GM12878 (cell line): ENCODE measurements around the gene MCM5. TPM values are rescaled to one million over a fixed set of nuclear protein-coding genes. Genes with fewer than 3 reads are reported as not detected.

Experiments used
- ATAC-seq: fragments of 200-7000 bp; cut with Tn5 transposase; 3 replicates; pipeline ENCODE4 v1.9.1; 2020; ENCODE audit warnings: mild to moderate bottlenecking, moderate library complexity
- BruUV-seq: library from RNA; stranded (reverse); fragments of 400-500 nt; replicated peaks from 2 replicates; lab custom pipeline; 2021; lab: Mats Ljungman, UMichigan
- CTCF ChIA-PET: fragments of 300-600 bp; sonication (Branson Sonifier 250); formaldehyde crosslinking; extraction: SDS; loops from one replicate; lab custom pipeline; 2021; ENCODE audit warnings: inconsistent platforms; lab: Yijun Ruan, JAX
- POLR2A ChIA-PET: fragments of 350-600 bp; formaldehyde crosslinking; extraction: SDS; loops from one replicate; lab custom pipeline; 2021; ENCODE audit warnings: inconsistent platforms; lab: Charles Lee
- RAD21 ChIA-PET: fragments of 300-600 bp; sonication (Branson Sonifier 250); formaldehyde crosslinking; loops from one replicate; lab custom pipeline; 2023; ENCODE audit warnings: antibody characterized with exemption; ENCODE audit not compliant: unreplicated experiment; lab: Charles Lee
- SMC1A ChIA-PET: fragments of 300-600 bp; sonication (Branson Sonifier 250); formaldehyde crosslinking; loops from one replicate; lab custom pipeline; 2023; ENCODE audit not compliant: unreplicated experiment, uncharacterized antibody; lab: Charles Lee
- DNase-seq: peaks from one replicate; pipeline ENCODE4 v3.0.0-alpha.2; 2011; ENCODE audit warnings: low read depth, low spot score
- FAIRE-seq: peaks from 3 replicates; lab custom pipeline; 2011; peaks lifted over from hg19 to GRCh38; lab: Jason Lieb, UNC
- H2AFZ ChIP-seq: 2 replicates; pipeline ENCODE4 v1.6.0; 2011; ENCODE audit warnings: low read depth, low read length, control low read depth; ENCODE audit not compliant: control insufficient read depth
- H3K27ac ChIP-seq: 2 replicates; pipeline ENCODE4 v1.5.1; 2011; ENCODE audit warnings: control low read depth; ENCODE audit not compliant: control insufficient read depth, insufficient read depth
- H3K27me3 ChIP-seq, 2 experiments: replicated peaks in 1 of 2; 2 replicates each; pipeline versions ENCODE4 v1.6.0 to v1.6.1; 2011; ENCODE audit warnings: low read length in 1 of 2; ENCODE audit not compliant: control insufficient read depth in 2 of 2, insufficient read depth in 2 of 2
- H3K36me3 ChIP-seq, 2 experiments: 2 replicates each; pipeline ENCODE4 v1.5.1; 2011; ENCODE audit warnings: low read length in 1 of 2; ENCODE audit not compliant: control insufficient read depth in 2 of 2, insufficient read depth in 2 of 2
- H3K4me1 ChIP-seq: 2 replicates; pipeline ENCODE4 v1.6.1; 2011; ENCODE audit warnings: mild to moderate bottlenecking, low read length, moderate library complexity, mixed read lengths; ENCODE audit not compliant: control insufficient read depth, insufficient read depth
- H3K4me2 ChIP-seq: 2 replicates; pipeline ENCODE4 v1.6.0; 2011; ENCODE audit warnings: control low read depth; ENCODE audit not compliant: control insufficient read depth, insufficient read depth
- H3K4me3 ChIP-seq: fragments of 200-600 bp; sonication (generic); 2 replicates; pipeline ENCODE4 v1.5.1; 2016
- H3K79me2 ChIP-seq: 2 replicates; pipeline ENCODE4 v1.6.0; 2011; ENCODE audit warnings: low read length; ENCODE audit not compliant: control insufficient read depth, insufficient read depth
- H3K9ac ChIP-seq: 2 replicates; pipeline ENCODE4 v1.8.0; 2011; ENCODE audit warnings: low read length, control low read depth, mixed read lengths; ENCODE audit not compliant: control insufficient read depth, insufficient read depth
- H3K9me3 ChIP-seq: replicated peaks from 3 replicates; pipeline ENCODE4 v1.5.1; 2011; ENCODE audit warnings: mild to moderate bottlenecking, low read length; ENCODE audit not compliant: control insufficient read depth, insufficient read depth
- H4K20me1 ChIP-seq: 2 replicates; pipeline ENCODE4 v1.6.0; 2011; ENCODE audit not compliant: control insufficient read depth, insufficient read depth
- ATF2 ChIP-seq: IDR thresholded peaks from 2 replicates; pipeline ENCODE4 v1.6.1; 2012; ENCODE audit warnings: low read length, inconsistent platforms
- ATF7 ChIP-seq: fragments of 450-650 bp; IDR thresholded peaks from 2 replicates; pipeline ENCODE4 v1.6.1; 2016; ENCODE audit warnings: low read depth, mild to moderate bottlenecking
- DPF2 ChIP-seq: fragments of 450-650 bp; IDR thresholded peaks from 2 replicates; pipeline ENCODE4 v1.6.1; 2017; ENCODE audit warnings: mild to moderate bottlenecking
- E2F4 ChIP-seq: IDR thresholded peaks from 2 replicates; pipeline ENCODE4 v1.6.1; 2012; ENCODE audit warnings: low read depth, low read length, improper control_type of control experiment
- ELK1 ChIP-seq: IDR thresholded peaks from 2 replicates; pipeline ENCODE4 v1.6.1; 2012; ENCODE audit warnings: low read depth, low read length, improper control_type of control experiment
- GABPA ChIP-seq: IDR thresholded peaks from 2 replicates; pipeline ENCODE4 v1.6.1; 2014; ENCODE audit warnings: antibody characterized with exemption, low read depth, mild to moderate bottlenecking, inconsistent platforms
- HDAC6 ChIP-seq: fragments of 200-600 bp; sonication (generic); IDR thresholded peaks from one replicate; pipeline ENCODE4 v1.8.0; 2017; ENCODE audit warnings: antibody characterized with exemption; ENCODE audit not compliant: unreplicated experiment
- NFYB ChIP-seq: IDR thresholded peaks from 2 replicates; pipeline ENCODE4 v1.6.1; 2011; ENCODE audit warnings: low read depth, mild to moderate bottlenecking, low read length, improper control_type of control experiment, moderate library complexity; ENCODE audit not compliant: insufficient read depth
- RELA ChIP-seq: fragments of 450-650 bp; IDR thresholded peaks from 2 replicates; pipeline ENCODE4 v1.8.0; 2014; ENCODE audit warnings: borderline replicate concordance; ENCODE audit not compliant: partially characterized antibody
- SIN3A ChIP-seq: IDR thresholded peaks from 2 replicates; pipeline ENCODE4 v1.6.1; 2012; ENCODE audit warnings: low read depth, low read length, improper control_type of control experiment
- SKIL ChIP-seq: fragments of 450-650 bp; IDR thresholded peaks from 2 replicates; pipeline ENCODE4 v1.6.1; 2017; ENCODE audit warnings: mild to moderate bottlenecking, low read depth, inconsistent platforms; ENCODE audit not compliant: poor library complexity, severe bottlenecking
- TCF3 ChIP-seq: IDR thresholded peaks from 2 replicates; pipeline ENCODE4 v1.6.1; 2012; ENCODE audit warnings: low read depth, mild to moderate bottlenecking, low read length, borderline replicate concordance; ENCODE audit not compliant: insufficient read depth
- ZBTB11 ChIP-seq: fragments of 450-650 bp; formaldehyde crosslinking; IDR thresholded peaks from 2 replicates; pipeline ENCODE4 v1.5.0; 2022; ENCODE audit warnings: mild to moderate bottlenecking, missing genetic modification characterization
- ZNF274 ChIP-seq: IDR thresholded peaks from one replicate; pipeline ENCODE4 v1.8.0; 2011; ENCODE audit not compliant: insufficient read length, insufficient read depth
- WGBS: methylation state at CpG from one replicate; pipeline ENCODE4 v1.1.6; 2016; ENCODE audit warnings: low lambda C conversion rate; ENCODE audit not compliant: insufficient replicate concordance, insufficient coverage; ENCODE audit errors: missing lambda C conversion rate; 5-methylcytosine and 5-hydroxymethylcytosine counted together
- in situ Hi-C: fragments of 300-500 bp; cut with MboI; formaldehyde crosslinking; loops from 9 replicates; pipeline ENCODE4 v1.14.3; 2018; ENCODE audit warnings: mixed read lengths
- intact Hi-C: fragments of 100-400 bp; cut with micrococcal nuclease; formaldehyde crosslinking; loops from one replicate; pipeline ENCODE4 v1.14.2; 2022; ENCODE audit not compliant: unreplicated experiment
- polyA plus RNA-seq, 11 experiments: library from polyadenylated mRNA; depleted of rRNA in 4 of 11; unstranded in 6 of 11; stranded (reverse) in 5 of 11; fragments of >200 nt; fragmentation: Nextera tagmentation in 4 of 11; fragmentation: Illumina TruSeq in 1 of 11; extraction: Ambion mirVana in 4 of 11; extraction: Trizol in 1 of 11; gene quantifications; 1 replicate in 1 of 11; 2 replicates in 10 of 11; pipeline versions ENCODE4 v1.2.1 to v1.2.3, GENCODE V29; 2011 to 2016; ENCODE audit warnings: inconsistent platforms in 2 of 11, missing spikeins in 2 of 11, low read depth in 1 of 11
- total RNA-seq, 4 experiments: library from RNA; depleted of rRNA in 3 of 4; stranded (reverse); fragments of >200 nt in 3 of 4; fragmentation: Illumina TruSeq in 1 of 4; extraction: Trizol in 1 of 4; gene quantifications; 2 replicates each; pipeline versions ENCODE4 v1.2.1 to v1.2.3, GENCODE V29; 2013 to 2021

MCM5 gene
- total and polyA plus RNA-seq, 10 of the 15 experiments (the other 5 are each of a cell fraction or from before 2014, with no cell fraction given): 14.1 to 360 (median 164) TPM

GRCh38 chr22:35378621-35379020 is 21.3 kb upstream of the MCM5 start:
- Histone ChIP-seq H3K4me3 (no peak overlapping the region), H3K36me3 (no peaks in the 10 kb centered on the region; a peak in 1 of 4 replicates), H3K27me3 (no peaks in the 10 kb centered on the region), H3K4me1 (peaks cover 38% of the 10 kb centered on the region), H4K20me1 (no peaks in the 10 kb centered on the region), H2AFZ (no peak overlapping the region), H3K27ac (no peak overlapping the region), H3K9ac (no peak overlapping the region), H3K4me2 (no peak overlapping the region), H3K79me2 (peaks cover 4% of the 10 kb centered on the region), H3K9me3 (no peaks in the 10 kb centered on the region)
- DNase-seq: no peak
- RAD21 ChIA-PET: interaction anchor here (1.0 kb wide), 1 partner anchor 32 kb away, joined by 5 read pairs; no protein-coding TSS in a partner anchor
- intact Hi-C loops (no loop called here), in situ Hi-C loops (loop anchor here (25.0 kb wide), 1 partner anchor 1834 kb away; the partner anchor contains the start of gene SSTR3)
- SMC1A ChIA-PET: interaction anchor here (0.8 to 1.0 kb wide), 2 partner anchors 28 to 32 kb away, joined by 3 to 7 read pairs; no protein-coding TSS in a partner anchor
- WGBS: 98% methylated on average over 3 of the region's 3 CpGs
- POLR2A ChIA-PET: interaction anchor here (0.5 to 3.2 kb wide), 2 partner anchors 18 to 31 kb away, joined by 3 to 20 read pairs; no protein-coding TSS in a partner anchor
- no TSS peak for BruUV-seq
- no peak for ATAC-seq
- CTCF ChIA-PET: interaction anchor here (1.7 kb wide), 1 partner anchor 32 kb away, joined by 4 read pairs; no protein-coding TSS in a partner anchor
- no peak for FAIRE-seq
- TF ChIP-seq ELK1 (no peak), HDAC6 (no peak), SIN3A (no peak), NFYB (no peak), ZBTB11 (no peak), E2F4 (no peak), ATF7 (no peak), DPF2 (no peak), ZNF274 (no peak), ATF2 (no peak), SKIL (no peak), GABPA (no peak), TCF3 (no peak), RELA (no peak)
